ENCODE results near the gene GSG1. TPM values are rescaled to one million over a fixed set of nuclear protein-coding genes. Genes with fewer than 3 reads are reported as not detected.
"Not testable (repeated sequence)": the region's sequence is repeated elsewhere in the genome, so short reads cannot be mapped to it uniquely, and the experiment has no call there.

Gene GSG1
- total RNA-seq, 4 donors from 2014 or later = not detected

GRCh38 chr12:13085968-13086686, 17.3 kb downstream of the GSG1 start:
- H3K4me3 ChIP-seq (ENCODE audit: low read depth, poor library complexity, severe bottlenecking) = no peak overlapping the region
- intact Hi-C loops (cut with DNase I; ENCODE audit: low total_unique reads) = no loop called here
- DNase-seq (ENCODE audit: low spot score in 2 of 2) = no peak
- no peak for TF ChIP-seq POLR2A (IDR thresholded peaks at IDR 0.05)
- TF ChIP-seq, protein P1, sequence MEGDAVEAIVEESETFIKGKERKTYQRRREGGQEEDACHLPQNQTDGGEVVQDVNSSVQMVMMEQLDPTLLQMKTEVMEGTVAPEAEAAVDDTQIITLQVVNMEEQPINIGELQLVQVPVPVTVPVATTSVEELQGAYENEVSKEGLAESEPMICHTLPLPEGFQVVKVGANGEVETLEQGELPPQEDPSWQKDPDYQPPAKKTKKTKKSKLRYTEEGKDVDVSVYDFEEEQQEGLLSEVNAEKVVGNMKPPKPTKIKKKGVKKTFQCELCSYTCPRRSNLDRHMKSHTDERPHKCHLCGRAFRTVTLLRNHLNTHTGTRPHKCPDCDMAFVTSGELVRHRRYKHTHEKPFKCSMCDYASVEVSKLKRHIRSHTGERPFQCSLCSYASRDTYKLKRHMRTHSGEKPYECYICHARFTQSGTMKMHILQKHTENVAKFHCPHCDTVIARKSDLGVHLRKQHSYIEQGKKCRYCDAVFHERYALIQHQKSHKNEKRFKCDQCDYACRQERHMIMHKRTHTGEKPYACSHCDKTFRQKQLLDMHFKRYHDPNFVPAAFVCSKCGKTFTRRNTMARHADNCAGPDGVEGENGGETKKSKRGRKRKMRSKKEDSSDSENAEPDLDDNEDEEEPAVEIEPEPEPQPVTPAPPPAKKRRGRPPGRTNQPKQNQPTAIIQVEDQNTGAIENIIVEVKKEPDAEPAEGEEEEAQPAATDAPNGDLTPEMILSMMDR (IDR thresholded peaks at IDR 0.05) = no peak
- WGBS, 2 donors = 68 to 76% methylated on average over 7 of the region's 7 CpGs

GRCh38 chr12:13084898-13085640, 18.4 kb downstream of the GSG1 start:
- H3K4me3 ChIP-seq (ENCODE audit: low read depth, poor library complexity, severe bottlenecking) = no peak overlapping the region
- WGBS, 2 donors = 93 to 94% methylated on average over 11 of the region's 11 CpGs
- no peak for DNase-seq (ENCODE audit: low spot score in 2 of 2)
- no peak for TF ChIP-seq POLR2A (IDR thresholded peaks at IDR 0.05)
- TF ChIP-seq, protein P1 (IDR thresholded peaks at IDR 0.05) = no peak
- intact Hi-C loops (cut with DNase I; ENCODE audit: low total_unique reads) = no loop called here

- 94 to 99% methylated on average over 4 to 5 of the region's 5 CpGs for WGBS, 2 donors
- DNase-seq (ENCODE audit: low spot score in 2 of 2); intact Hi-C loops (cut with DNase I; ENCODE audit: low total_unique reads); H3K4me3 ChIP-seq (ENCODE audit: low read depth, poor library complexity, severe bottlenecking): not testable (repeated sequence)
Measured at GRCh38 chr12:13083638-13084037, 19.8 kb downstream of the GSG1 start.

DNA sequence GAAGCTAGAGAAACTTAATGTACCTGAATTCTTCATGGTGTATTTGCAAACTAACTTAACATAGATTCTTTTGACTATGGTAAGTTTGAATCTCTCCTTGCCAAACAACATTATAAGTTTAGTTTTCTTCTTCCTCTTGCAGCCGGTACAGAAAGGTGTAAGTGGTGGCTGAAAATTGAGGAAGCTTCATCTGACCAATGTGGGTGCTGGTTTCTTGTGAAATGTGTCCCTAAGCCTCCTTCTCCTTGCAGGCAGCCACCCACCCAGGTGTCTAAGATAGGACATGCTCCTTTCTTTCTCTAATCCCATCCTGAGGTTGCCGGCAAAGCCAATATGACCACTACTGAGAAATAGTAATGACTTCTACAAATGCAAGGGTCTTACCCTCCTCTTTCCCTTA, 20.6 kb downstream of the GSG1 start:
- 68 to 91% methylated on average over 2 of the region's 2 CpGs for WGBS, 2 donors
- H3K4me3 ChIP-seq (ENCODE audit: low read depth, poor library complexity, severe bottlenecking) = no peak overlapping the region
- TF ChIP-seq POLR2A (IDR thresholded peaks at IDR 0.05) = no peak
- TF ChIP-seq, protein P1 (IDR thresholded peaks at IDR 0.05) = no peak
- DNase-seq (ENCODE audit: low spot score in 2 of 2) = no peak
- intact Hi-C loops (cut with DNase I; ENCODE audit: low total_unique reads) = no loop called here

GRCh38 chr12:13080266-13080665, 23.2 kb downstream of the GSG1 start:
- intact Hi-C loops (cut with DNase I; ENCODE audit: low total_unique reads) = no loop called here
- no peak overlapping the region for H3K4me3 ChIP-seq (ENCODE audit: low read depth, poor library complexity, severe bottlenecking)
- WGBS, 2 donors = 92 to 93% methylated on average over 3 of the region's 3 CpGs
- TF ChIP-seq POLR2A (IDR thresholded peaks at IDR 0.05) = no peak
- TF ChIP-seq, protein P1 (IDR thresholded peaks at IDR 0.05) = no peak
- DNase-seq (ENCODE audit: low spot score in 2 of 2) = no peak

- WGBS, 2 donors = 89 to 96% methylated on average over 8 of the region's 8 CpGs
- intact Hi-C loops (cut with DNase I; ENCODE audit: low total_unique reads) = loop anchor here (1.0 to 5.0 kb wide), 2 partner anchors 20 to 1573 kb away; no protein-coding TSS in a partner anchor
- DNase-seq (ENCODE audit: low spot score in 2 of 2) = no peak
- TF ChIP-seq, protein P1 (IDR thresholded peaks at IDR 0.05) = no peak
- TF ChIP-seq POLR2A (IDR thresholded peaks at IDR 0.05) = no peak
- H3K4me3 ChIP-seq (ENCODE audit: low read depth, poor library complexity, severe bottlenecking) = no peak overlapping the region
Measured at GRCh38 chr12:13079440-13079906, 24.0 kb downstream of the GSG1 start.

All from lower leg skin (tissue), 4 donors.